ENCODE measurements around the gene TBC1D22A.
"Not testable (repeated sequence)": the region's sequence is repeated elsewhere in the genome, so short reads cannot be mapped to it uniquely, and the experiment has no call there.

Gene TBC1D22A

DNA sequence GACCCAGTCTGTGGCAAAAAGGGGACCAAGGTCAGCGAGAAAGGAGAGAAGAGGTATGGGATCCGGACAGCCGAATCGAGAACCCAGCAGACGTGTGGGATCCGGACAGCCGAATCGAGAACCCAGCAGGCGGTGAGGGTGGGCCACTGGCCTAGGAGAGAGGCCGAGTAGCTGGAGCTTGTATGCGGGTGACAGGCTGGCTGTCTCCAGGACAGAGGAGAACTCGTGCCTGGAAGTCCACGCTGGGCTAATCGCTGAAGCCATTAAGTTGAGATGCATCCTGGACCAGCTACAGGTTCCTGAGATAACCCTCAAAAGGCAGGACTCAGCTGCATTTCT is 30.4 kb upstream of the TBC1D22A start:
- DNase-seq (ENCODE audit: low spot score in 2 of 2), result no peak
- Mint-ChIP-seq H3K36me3 (peaks cover 5% of the 10 kb centered on the region), H3K27ac (no peak overlapping the region), H3K27me3 (no peaks in the 10 kb centered on the region), H3K9me3 (no peaks in the 10 kb centered on the region), H3K4me1 (peaks cover 20% of the 10 kb centered on the region), H3K4me3 (no peak overlapping the region)
- ATAC-seq (ENCODE audit: low read depth), result no peak

- H3K4me1 Mint-ChIP-seq, result peaks cover 19% of the 10 kb centered on the region
- H3K36me3 Mint-ChIP-seq, result peaks cover 5% of the 10 kb centered on the region
- H3K4me3 Mint-ChIP-seq, result no peak overlapping the region
- H3K27me3 Mint-ChIP-seq, result no peaks in the 10 kb centered on the region
- no peaks in the 10 kb centered on the region for H3K9me3 Mint-ChIP-seq
- ATAC-seq (ENCODE audit: low read depth) (no peak), DNase-seq (ENCODE audit: low spot score in 2 of 2) (no peak)
- no peak overlapping the region for H3K27ac Mint-ChIP-seq
These were observed 29.9 kb upstream of the TBC1D22A start for GRCh38 chr22:46732513-46732912.

- ATAC-seq (ENCODE audit: low read depth); H3K9me3 Mint-ChIP-seq; H3K36me3 Mint-ChIP-seq; H3K27me3 Mint-ChIP-seq; DNase-seq (ENCODE audit: low spot score in 2 of 2); H3K27ac Mint-ChIP-seq: not testable (repeated sequence)
- Mint-ChIP-seq H3K4me3 (peak overlapping the region; percentile 32), H3K4me1 (peaks cover 21% of the 10 kb centered on the region)
These were observed 28.2 kb upstream of the TBC1D22A start for GRCh38 chr22:46734213-46734722.

DNA sequence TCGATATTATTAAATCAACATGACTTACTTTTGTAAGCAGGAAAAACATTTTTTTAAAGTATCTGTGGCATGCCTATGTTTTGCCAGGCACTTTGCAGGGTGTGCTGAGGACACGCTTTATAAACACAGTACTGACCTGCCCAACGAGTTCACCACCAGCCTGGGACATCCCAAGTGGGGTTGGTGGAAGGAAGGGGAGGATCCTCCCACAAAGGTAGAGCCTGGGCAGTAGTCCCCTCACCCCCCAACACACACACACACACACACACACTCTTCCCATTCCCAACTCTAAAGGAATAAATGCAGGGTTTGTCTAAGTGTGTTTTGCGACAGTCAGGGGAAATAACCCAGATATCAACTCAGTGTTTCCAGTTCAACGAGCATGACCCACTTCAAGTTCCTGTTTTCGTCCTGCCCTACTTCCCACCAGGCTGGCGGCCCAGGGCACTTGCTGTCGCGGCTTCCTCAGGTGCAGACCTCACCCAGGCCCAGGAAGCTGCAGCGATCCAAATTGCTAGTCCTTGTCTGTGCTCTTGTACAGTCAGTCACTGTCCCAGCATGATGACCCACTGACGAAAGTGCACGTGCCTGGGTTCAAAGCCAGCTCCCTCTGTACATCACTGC is 27.5 kb upstream of the TBC1D22A start:
- peaks cover 21% of the 10 kb centered on the region for H3K4me1 Mint-ChIP-seq
- H3K9me3 Mint-ChIP-seq, result no peaks in the 10 kb centered on the region
- peak; percentile 71 to 73 for DNase-seq (ENCODE audit: low spot score in 2 of 2)

GRCh38 chr22:46735747-46736608 is 26.5 kb upstream of the TBC1D22A start:
- H3K36me3 Mint-ChIP-seq, result peaks cover 4% of the 10 kb centered on the region
- H3K4me1 Mint-ChIP-seq, result peaks cover 21% of the 10 kb centered on the region
- H3K27me3 Mint-ChIP-seq, result no peaks in the 10 kb centered on the region
- peak overlapping the region; percentile 89 for H3K4me3 Mint-ChIP-seq
- DNase-seq (ENCODE audit: low spot score in 2 of 2) (peak in 1 of 2 donors; percentile 34), ATAC-seq (ENCODE audit: low read depth) (no peak)
- no peak overlapping the region for H3K27ac Mint-ChIP-seq
- no peaks in the 10 kb centered on the region for H3K9me3 Mint-ChIP-seq

More for the DNA sequence above, 27.5 kb upstream of the TBC1D22A start:
- H3K27me3 Mint-ChIP-seq, result no peaks in the 10 kb centered on the region
- H3K36me3 Mint-ChIP-seq, result peaks cover 4% of the 10 kb centered on the region
- peak overlapping the region; percentile 86 for H3K27ac Mint-ChIP-seq
- peak overlapping the region; percentile 78 for H3K4me3 Mint-ChIP-seq
- peak; percentile 90 for ATAC-seq (ENCODE audit: low read depth)

DNA sequence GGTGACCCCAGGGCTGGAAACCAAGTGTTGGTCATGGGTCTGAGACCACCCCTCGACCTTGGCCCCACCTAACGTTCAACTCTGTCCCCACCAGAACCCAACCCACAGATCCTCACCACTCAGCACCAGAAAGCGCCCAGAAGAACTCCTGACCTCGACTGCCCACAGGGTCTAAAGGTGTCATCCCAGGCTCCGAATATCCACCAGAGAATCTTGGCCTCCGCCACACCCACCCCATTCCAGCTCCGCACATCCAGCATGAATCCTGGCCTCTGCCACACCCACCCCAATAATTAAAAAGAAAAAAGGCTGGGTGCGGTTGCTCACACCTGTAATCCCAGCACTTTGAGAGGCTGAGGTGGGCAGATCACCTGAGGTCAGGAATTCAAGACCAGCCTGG is 25.7 kb upstream of the TBC1D22A start:
- H3K36me3 Mint-ChIP-seq, result no peaks in the 10 kb centered on the region
- H3K27ac Mint-ChIP-seq, result no peak overlapping the region
- peak overlapping the region; percentile 89 for H3K4me3 Mint-ChIP-seq
- peaks cover 21% of the 10 kb centered on the region for H3K4me1 Mint-ChIP-seq
- DNase-seq (ENCODE audit: low spot score in 2 of 2) (no peak), ATAC-seq (ENCODE audit: low read depth) (no peak)
- H3K27me3 Mint-ChIP-seq, result no peaks in the 10 kb centered on the region
- no peaks in the 10 kb centered on the region for H3K9me3 Mint-ChIP-seq

DNA sequence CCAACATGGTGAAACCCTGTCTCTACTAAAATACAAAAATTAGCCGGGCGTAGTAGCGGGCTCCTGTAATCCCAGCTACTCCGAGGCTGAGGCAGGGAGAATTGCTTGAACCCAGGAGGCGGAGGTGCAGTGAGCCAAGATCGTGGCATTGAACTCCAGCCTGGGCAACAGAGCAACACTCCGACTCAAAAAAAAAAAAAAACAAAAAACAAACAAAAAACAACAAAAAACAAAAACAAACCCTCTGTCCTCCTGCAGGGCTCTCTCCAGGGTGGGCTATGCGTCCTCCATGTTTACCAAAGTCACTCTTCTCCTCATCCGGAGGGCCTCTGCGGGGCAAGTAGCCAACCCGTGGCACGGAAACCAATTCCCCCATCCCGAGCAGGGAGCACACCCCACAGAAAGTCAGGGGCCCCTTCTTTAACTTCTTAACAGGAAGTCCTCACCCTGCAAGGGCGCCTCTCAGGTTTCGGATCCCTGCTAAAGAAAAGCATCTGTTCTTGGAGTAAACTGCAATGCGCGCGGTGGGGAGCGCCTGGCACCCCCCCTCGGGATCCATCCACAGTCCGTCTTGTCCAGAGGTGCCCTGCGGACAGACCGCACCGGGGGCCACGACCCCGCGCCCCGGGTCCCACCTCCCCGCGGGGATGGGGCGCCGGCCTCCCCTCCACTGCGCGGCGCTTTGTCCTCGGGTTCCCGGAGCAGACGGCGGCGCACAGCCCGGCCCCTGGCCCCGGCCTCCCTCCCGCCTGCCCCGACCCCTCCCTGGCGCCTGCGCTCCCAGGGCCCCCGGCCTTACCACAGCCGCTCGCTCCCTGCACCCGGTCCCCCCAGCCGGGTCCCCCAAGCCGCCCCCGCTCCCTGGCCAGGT is 25.1 kb upstream of the TBC1D22A start:
- ATAC-seq (ENCODE audit: low read depth) (peak; percentile 38), DNase-seq (ENCODE audit: low spot score in 2 of 2) (peak; percentile 29 to 46)
- no peaks in the 10 kb centered on the region for H3K9me3 Mint-ChIP-seq
- no peaks in the 10 kb centered on the region for H3K36me3 Mint-ChIP-seq
- H3K4me1 Mint-ChIP-seq, result peaks cover 21% of the 10 kb centered on the region
- peak overlapping the region; percentile 6 for H3K27ac Mint-ChIP-seq
- peak overlapping the region; percentile 89 for H3K4me3 Mint-ChIP-seq
- H3K27me3 Mint-ChIP-seq, result no peaks in the 10 kb centered on the region

DNA sequence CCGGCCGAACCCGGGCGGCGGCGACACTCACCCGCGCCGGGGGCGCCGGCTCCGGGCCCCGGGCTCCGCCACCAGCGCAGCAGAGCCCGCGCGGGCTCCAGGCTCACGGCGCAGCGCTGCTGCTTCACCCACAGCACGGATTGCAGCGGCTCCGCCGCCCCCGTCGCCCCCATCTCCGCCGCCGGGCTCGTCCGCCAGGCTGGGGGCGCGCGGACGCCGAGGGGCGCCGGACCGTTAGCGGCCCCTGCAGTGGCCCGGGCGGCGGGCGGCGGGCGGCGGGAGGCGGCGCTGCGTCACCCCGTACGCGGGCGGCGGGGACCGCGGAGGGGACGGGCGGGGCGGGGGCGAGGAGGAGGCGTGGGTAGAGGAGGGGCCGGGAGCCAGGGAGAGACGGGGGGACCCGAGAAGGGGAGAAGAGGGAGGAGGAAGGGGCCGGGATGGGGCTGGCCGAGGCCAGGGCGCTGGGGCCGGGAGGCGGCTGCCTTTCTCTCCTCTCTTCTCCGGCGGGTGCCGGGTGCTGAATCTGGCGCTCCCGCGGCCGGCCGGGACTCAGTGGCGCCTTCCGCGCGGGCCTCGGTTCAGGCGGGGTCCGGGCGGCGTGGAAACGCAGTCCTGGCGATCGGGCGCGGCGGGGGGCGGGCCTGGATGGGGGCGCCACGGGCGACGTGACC is 24.3 kb upstream of the TBC1D22A start, which contains the start of gene CERK:
Gene CERK (minus strand): TSS at position 277 of the 671 bp plus-strand sequence. CDS start 104 bp downstream, at position 173.
- Mint-ChIP-seq H3K36me3 (no peaks in the 10 kb centered on the region), H3K4me3 (peak within 1 kb of the TSS; percentile 89), H3K4me1 (peaks cover 21% of the 10 kb centered on the region), H3K9me3 (no peaks in the 10 kb centered on the region), H3K27me3 (no peaks in the 10 kb centered on the region), H3K27ac (peak within 1 kb of the TSS; percentile 6)
- peak; percentile 37 for ATAC-seq (ENCODE audit: low read depth)
- peak in 1 of 2 donors; percentile 50 for DNase-seq (ENCODE audit: low spot score in 2 of 2)

GRCh38 chr22:46738647-46739093 is 23.8 kb upstream of the TBC1D22A start:
- H3K9me3 Mint-ChIP-seq, result no peaks in the 10 kb centered on the region
- H3K4me3 Mint-ChIP-seq, result peak overlapping the region; percentile 71
- H3K36me3 Mint-ChIP-seq, result no peaks in the 10 kb centered on the region
- H3K4me1 Mint-ChIP-seq, result peaks cover 21% of the 10 kb centered on the region
- ATAC-seq (ENCODE audit: low read depth) (no peak), DNase-seq (ENCODE audit: low spot score in 2 of 2) (peak in 1 of 2 donors; percentile 31)
- H3K27me3 Mint-ChIP-seq, result no peaks in the 10 kb centered on the region
- no peak overlapping the region for H3K27ac Mint-ChIP-seq

DNA sequence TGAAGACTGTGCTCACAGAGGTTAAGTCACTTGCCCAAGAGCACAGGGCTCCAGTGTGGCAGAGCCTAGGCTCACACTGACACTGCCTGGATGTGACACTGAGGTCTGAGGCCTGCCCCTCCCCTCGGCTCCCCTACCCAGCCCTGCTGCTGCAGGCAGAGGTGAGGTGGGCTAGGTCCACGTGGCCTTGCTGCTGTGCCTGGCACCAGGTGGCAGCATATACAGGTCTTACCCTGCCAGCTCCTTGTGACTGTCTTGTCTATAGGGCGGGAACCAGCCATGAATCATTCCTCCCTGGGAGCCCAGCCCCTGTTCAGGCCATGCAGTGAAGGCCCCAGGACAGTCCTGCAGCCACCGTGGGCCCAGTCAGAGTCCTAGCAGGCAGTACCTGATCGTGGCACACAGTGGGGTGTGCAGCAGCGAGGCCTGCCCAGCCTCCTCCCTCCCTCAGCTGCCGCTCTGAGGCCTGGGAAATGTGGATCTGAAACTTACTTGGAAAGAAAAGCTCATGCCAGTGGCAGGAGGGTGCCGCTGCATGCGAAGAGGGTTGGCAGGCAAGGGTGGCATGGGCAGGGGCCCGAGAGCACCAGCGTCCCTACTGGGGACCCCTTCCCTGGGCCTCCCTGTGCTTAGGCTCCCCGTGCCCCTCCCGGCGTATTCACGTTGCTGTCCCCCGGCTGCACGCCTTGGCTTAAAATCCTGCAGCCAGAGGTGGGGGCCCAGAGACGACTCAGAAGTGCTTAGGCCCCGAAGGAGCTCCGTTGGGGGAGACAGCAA is 23.2 kb upstream of the TBC1D22A start:
- no peaks in the 10 kb centered on the region for H3K36me3 Mint-ChIP-seq
- ATAC-seq (ENCODE audit: low read depth) (no peak), DNase-seq (ENCODE audit: low spot score in 2 of 2) (peak in 1 of 2 donors; percentile 64)
- H3K4me1 Mint-ChIP-seq, result peaks cover 18% of the 10 kb centered on the region
- H3K4me3 Mint-ChIP-seq, result peak overlapping the region; percentile 71
- no peak overlapping the region for H3K27ac Mint-ChIP-seq
- H3K9me3 Mint-ChIP-seq, result no peaks in the 10 kb centered on the region
- no peaks in the 10 kb centered on the region for H3K27me3 Mint-ChIP-seq

GRCh38 chr22:46740910-46741780 is 21.3 kb upstream of the TBC1D22A start:
- Mint-ChIP-seq H3K27ac (no peak overlapping the region), H3K4me3 (no peak overlapping the region)

DNA sequence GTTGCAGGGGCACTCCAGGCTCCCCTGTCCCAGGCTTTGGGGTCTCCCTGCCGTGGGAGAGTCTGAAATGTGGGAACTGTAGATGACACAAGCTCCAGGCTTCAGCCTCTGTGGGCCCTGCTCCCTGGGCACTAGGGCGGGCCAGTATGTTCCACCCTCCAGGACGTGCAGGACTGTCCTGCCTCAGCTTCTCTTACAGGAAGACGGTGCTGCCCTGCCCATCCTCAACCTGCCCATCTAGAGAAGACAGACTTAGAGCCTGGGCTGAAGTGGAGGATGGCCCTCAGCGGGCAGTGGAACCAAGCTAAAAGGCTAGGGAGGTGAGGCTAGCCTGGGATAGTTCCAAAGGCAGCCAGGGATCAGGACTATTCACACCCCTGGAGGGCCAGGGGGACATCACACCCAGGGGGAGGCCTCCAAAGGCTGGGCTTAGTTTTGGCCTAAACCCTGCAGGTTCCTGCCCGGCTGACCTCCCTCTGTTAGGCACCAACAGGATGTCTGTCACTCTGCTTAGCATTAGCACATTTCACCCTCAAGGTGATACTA is 20.4 kb upstream of the TBC1D22A start:
- H3K9me3 Mint-ChIP-seq, result no peaks in the 10 kb centered on the region
- DNase-seq (ENCODE audit: low spot score in 2 of 2), result no peak
- H3K4me1 Mint-ChIP-seq, result peaks cover 4% of the 10 kb centered on the region
- no peak overlapping the region for H3K4me3 Mint-ChIP-seq
- no peak for ATAC-seq (ENCODE audit: low read depth)
- no peaks in the 10 kb centered on the region for H3K27me3 Mint-ChIP-seq
- no peaks in the 10 kb centered on the region for H3K36me3 Mint-ChIP-seq
- no peak overlapping the region for H3K27ac Mint-ChIP-seq

More at GRCh38 chr22:46740910-46741780, 21.3 kb upstream of the TBC1D22A start:
- no peak for DNase-seq (ENCODE audit: low spot score in 2 of 2)
- no peaks in the 10 kb centered on the region for H3K36me3 Mint-ChIP-seq
- no peak for ATAC-seq (ENCODE audit: low read depth)
- H3K27me3 Mint-ChIP-seq, result no peaks in the 10 kb centered on the region
- peaks cover 9% of the 10 kb centered on the region for H3K4me1 Mint-ChIP-seq
- no peaks in the 10 kb centered on the region for H3K9me3 Mint-ChIP-seq
